K562 (cell line): ENCODE measurements around the gene IL4R. TPM values are rescaled to one million over a fixed set of nuclear protein-coding genes. Genes with fewer than 3 reads are reported as not detected.

Experiments
- ATAC-seq: fragments of 200-7000 bp; cut with Tn5 transposase; 3 replicates; pipeline ENCODE4 v1.9.1; 2020; ENCODE audit warnings: moderate library complexity
- BruUV-seq: library from RNA; stranded (reverse); fragments of 400-500 nt; replicated peaks from 2 replicates; lab custom pipeline; 2021; lab: Mats Ljungman, UMichigan
- CTCF ChIA-PET: fragments of 300-600 bp; formaldehyde crosslinking; extraction: SDS; loops from one replicate; lab custom pipeline; 2021; ENCODE audit warnings: low intra/inter-chr PET ratio; lab: Yijun Ruan, JAX
- POLR2A ChIA-PET: fragments of 300-600, 350-650 bp; sonication (Branson Sonifier 250); formaldehyde crosslinking; extraction: SDS; loops from one replicate; lab custom pipeline; 2021; ENCODE audit warnings: antibody characterized with exemption, inconsistent platforms; lab: Yijun Ruan, JAX
- DNase-seq, 4 experiments: peaks; one replicate each; pipeline versions ENCODE4 v3.0.0 to v3.0.0-alpha.2; 2011 to 2018; ENCODE audit warnings: low spot score in 3 of 4, mixed read lengths in 3 of 4; ENCODE audit errors: extremely low read depth in 1 of 4
- FAIRE-seq: peaks from 2 replicates; lab custom pipeline; 2011; peaks lifted over from hg19 to GRCh38; lab: Jason Lieb, UNC
- H2AFZ ChIP-seq: 2 replicates; pipeline ENCODE4 v1.6.0; 2011; ENCODE audit warnings: low read depth, low read length, control low read depth, inconsistent platforms
- H3K27ac ChIP-seq: fragments of 200-600 bp; 3 replicates; pipeline ENCODE4 v1.8.0; 2011; ENCODE audit warnings: low read depth, mild to moderate bottlenecking, control low read depth, inconsistent platforms, low read length, moderate library complexity, mixed read lengths; ENCODE audit errors: extremely low read depth
- H3K27me3 ChIP-seq, 2 experiments: fragments of 300-600 bp in 1 of 2; 2 replicates in 1 of 2; 3 replicates in 1 of 2; pipeline versions ENCODE4 v1.6.0 to v1.8.0; 2011; ENCODE audit warnings: inconsistent platforms in 2 of 2, low read length in 2 of 2, mild to moderate bottlenecking in 1 of 2, mixed read lengths in 1 of 2, moderate library complexity in 1 of 2; ENCODE audit not compliant: control insufficient read depth in 2 of 2, insufficient read depth in 2 of 2
- H3K36me3 ChIP-seq: fragments of 300-600 bp; 3 replicates; pipeline ENCODE4 v1.8.0; 2011; ENCODE audit warnings: mild to moderate bottlenecking, low read length, inconsistent platforms; ENCODE audit not compliant: control insufficient read depth, insufficient read depth
- H3K4me1 ChIP-seq, 2 experiments: fragments of 200-600 bp in 1 of 2; replicated peaks in 1 of 2; 2 replicates in 1 of 2; 3 replicates in 1 of 2; pipeline versions ENCODE4 v1.5.1 to v1.8.0; 2011; ENCODE audit warnings: inconsistent platforms in 2 of 2, low read length in 2 of 2, mild to moderate bottlenecking in 1 of 2, mixed read lengths in 1 of 2, moderate library complexity in 1 of 2; ENCODE audit not compliant: control insufficient read depth in 2 of 2, insufficient read depth in 2 of 2
- H3K4me2 ChIP-seq: 2 replicates; pipeline ENCODE4 v1.6.1; 2011; ENCODE audit warnings: low read length, control low read depth, inconsistent platforms, mixed read lengths; ENCODE audit not compliant: insufficient read depth
- H3K4me3 ChIP-seq: fragments of 200-600 bp; sonication (generic), shearing (Covaris generic); 2 replicates; pipeline ENCODE4 v1.5.1; 2016; ENCODE audit warnings: control low read depth, inconsistent platforms
- H3K79me2 ChIP-seq: fragments of 200-600 bp; 3 replicates; pipeline ENCODE4 v1.8.0; 2011; ENCODE audit warnings: low read length, inconsistent platforms; ENCODE audit not compliant: control insufficient read depth, insufficient read depth
- H3K9ac ChIP-seq, 2 experiments: 2 replicates each; pipeline versions ENCODE4 v1.6.0 to v1.6.1; 2011; ENCODE audit warnings: low read depth in 2 of 2, low read length in 2 of 2, control low read depth in 1 of 2, inconsistent platforms in 1 of 2, mild to moderate bottlenecking in 1 of 2, mixed read lengths in 1 of 2; ENCODE audit not compliant: insufficient read depth in 1 of 2
- H3K9me1 ChIP-seq: one replicate; pipeline ENCODE4 v1.6.0; 2011; ENCODE audit warnings: inconsistent platforms, mild to moderate bottlenecking, low read length, moderate library complexity; ENCODE audit not compliant: control insufficient read depth, insufficient read depth
- H3K9me3 ChIP-seq: replicated peaks from 2 replicates; pipeline ENCODE4 v1.5.1; 2011; ENCODE audit warnings: low read depth, low read length, inconsistent platforms; ENCODE audit not compliant: control insufficient read depth, insufficient read depth
- H4K20me1 ChIP-seq: replicated peaks from 2 replicates; pipeline ENCODE4 v1.6.1; 2011; ENCODE audit warnings: low read length, inconsistent platforms, mixed read lengths; ENCODE audit not compliant: control insufficient read depth, insufficient read depth
- BCOR ChIP-seq: fragments of 450-650 bp; IDR thresholded peaks from 2 replicates; pipeline ENCODE4 v1.6.1; 2016
- CAMTA2 ChIP-seq: fragments of 250-450 bp; sonication (Bioruptor Pico); conservative IDR thresholded peaks from 2 replicates; pipeline ENCODE4 v1.5.1; 2022
- FOXP1 ChIP-seq: sonication (generic); formaldehyde crosslinking; IDR thresholded peaks from 2 replicates; pipeline ENCODE4 v1.8.0; 2022; ENCODE audit warnings: mild to moderate bottlenecking, missing genetic modification reagents
- GABPB2 ChIP-seq: fragments of 250-450 bp; sonication (Bioruptor Pico); conservative IDR thresholded peaks from 2 replicates; pipeline ENCODE4 v1.5.1; 2021; ENCODE audit warnings: mild to moderate bottlenecking
- MIER1 ChIP-seq: fragments of 450-650 bp; IDR thresholded peaks from 2 replicates; pipeline ENCODE4 v1.6.1; 2016; ENCODE audit warnings: antibody characterized with exemption, mild to moderate bottlenecking, low read depth
- MTA2 ChIP-seq: fragments of 450-650 bp; IDR thresholded peaks from 2 replicates; pipeline ENCODE4 v1.6.1; 2016; ENCODE audit warnings: low read depth
- NCOA2 ChIP-seq, 2 experiments: fragments of 450-650 bp; IDR thresholded peaks; 2 replicates each; pipeline ENCODE4 v1.6.1; 2018; ENCODE audit warnings: mild to moderate bottlenecking in 2 of 2, moderate library complexity in 1 of 2; ENCODE audit not compliant: partially characterized antibody in 2 of 2
- NR2C2 ChIP-seq, 2 experiments: fragments of 200-800 bp in 1 of 2; sonication (Bioruptor generic) in 1 of 2; sonication (generic) in 1 of 2; formaldehyde crosslinking in 1 of 2; IDR thresholded peaks; 2 replicates each; pipeline versions ENCODE4 v1.6.1 to v1.8.0; 2016 to 2022; ENCODE audit warnings: mild to moderate bottlenecking in 1 of 2, missing compliant biosample characterization in 1 of 2, missing genetic modification characterization in 1 of 2, missing genetic modification reagents in 1 of 2
- NUFIP1 ChIP-seq: fragments of 450-650 bp; IDR thresholded peaks from 2 replicates; pipeline ENCODE4 v1.6.1; 2018; ENCODE audit not compliant: partially characterized antibody
- OTX1 ChIP-seq: fragments of 450-650 bp; formaldehyde crosslinking; IDR thresholded peaks from 2 replicates; pipeline ENCODE4 v1.4.0; 2022; ENCODE audit warnings: mild to moderate bottlenecking
- PCBP1 ChIP-seq: fragments of 200-400 bp; formaldehyde crosslinking; IDR thresholded peaks from 2 replicates; pipeline ENCODE4 v1.6.1; 2018; ENCODE audit warnings: mild to moderate bottlenecking, low read depth, low read length; ENCODE audit not compliant: poor library complexity, severe bottlenecking
- RFX7 ChIP-seq: fragments of 250-450 bp; sonication (Bioruptor Pico); IDR thresholded peaks from 2 replicates; pipeline ENCODE4 v1.5.1; 2021; ENCODE audit warnings: mild to moderate bottlenecking
- ZNF143 ChIP-seq: sonication (generic); formaldehyde crosslinking; IDR thresholded peaks from 2 replicates; pipeline ENCODE4 v1.9.0; 2022; ENCODE audit warnings: mild to moderate bottlenecking, missing genetic modification reagents
- ZNF431 ChIP-seq: sonication (generic); formaldehyde crosslinking; IDR thresholded peaks from 2 replicates; pipeline ENCODE4 v1.8.0; 2022; ENCODE audit warnings: mild to moderate bottlenecking, missing genetic modification reagents
- WGBS: fragments of 100-300 bp; shearing (Covaris generic); methylation state at CpG from one replicate; pipeline ENCODE4 v1.1.6; 2016; ENCODE audit warnings: low coverage, mixed read lengths; ENCODE audit not compliant: insufficient coverage; ENCODE audit errors: missing lambda C conversion rate; 5-methylcytosine and 5-hydroxymethylcytosine counted together
- in situ Hi-C: fragments of 300-500 bp; cut with MboI; formaldehyde crosslinking; loops from 4 replicates; pipeline ENCODE4 v1.15.0; 2018; ENCODE audit warnings: inconsistent platforms, mixed read lengths
- intact Hi-C: fragments of 100-400 bp; cut with micrococcal nuclease; formaldehyde crosslinking; loops from 2 replicates; pipeline ENCODE4 v1.14.2; 2022
- polyA plus RNA-seq, 8 experiments: library from polyadenylated mRNA; depleted of rRNA in 4 of 8; stranded (reverse) in 5 of 8; unstranded in 3 of 8; fragments of >200 nt; fragmentation: Nextera tagmentation in 2 of 8; fragmentation: Illumina TruSeq in 1 of 8; extraction: Ambion mirVana in 2 of 8; extraction: Trizol in 1 of 8; gene quantifications; 2 replicates each; pipeline versions ENCODE4 v1.2.1 to v1.2.3, GENCODE V29; 2011 to 2014; ENCODE audit warnings: inconsistent platforms in 1 of 8, missing spikeins in 1 of 8
- total RNA-seq, 7 experiments: library from RNA; depleted of rRNA in 6 of 7; stranded (reverse); fragments of >200 nt in 6 of 7; fragmentation: Illumina TruSeq in 2 of 7; extraction: Trizol in 2 of 7; gene quantifications; 2 replicates each; pipeline versions ENCODE4 v1.2.1 to v1.2.3, GENCODE V29; 2011 to 2021; ENCODE audit warnings: low replicate concordance in 1 of 7
- TF ChIP-seq, protein P1 (sequence below): fragments of 450-650 bp; formaldehyde crosslinking; IDR thresholded peaks from 2 replicates; pipeline ENCODE4 v1.4.0; 2022; ENCODE audit warnings: mild to moderate bottlenecking, moderate library complexity
- TF ChIP-seq, protein P2 (sequence below): fragments of 450-650 bp; IDR thresholded peaks from 2 replicates; pipeline ENCODE4 v1.6.1; 2018; ENCODE audit not compliant: partially characterized antibody

Gene IL4R
- total and polyA plus RNA-seq, 9 of the 15 experiments (the other 6 are each of a cell fraction or from before 2014, with no cell fraction given) = 0.17 to 5.8 (median 3.3) TPM

DNA sequence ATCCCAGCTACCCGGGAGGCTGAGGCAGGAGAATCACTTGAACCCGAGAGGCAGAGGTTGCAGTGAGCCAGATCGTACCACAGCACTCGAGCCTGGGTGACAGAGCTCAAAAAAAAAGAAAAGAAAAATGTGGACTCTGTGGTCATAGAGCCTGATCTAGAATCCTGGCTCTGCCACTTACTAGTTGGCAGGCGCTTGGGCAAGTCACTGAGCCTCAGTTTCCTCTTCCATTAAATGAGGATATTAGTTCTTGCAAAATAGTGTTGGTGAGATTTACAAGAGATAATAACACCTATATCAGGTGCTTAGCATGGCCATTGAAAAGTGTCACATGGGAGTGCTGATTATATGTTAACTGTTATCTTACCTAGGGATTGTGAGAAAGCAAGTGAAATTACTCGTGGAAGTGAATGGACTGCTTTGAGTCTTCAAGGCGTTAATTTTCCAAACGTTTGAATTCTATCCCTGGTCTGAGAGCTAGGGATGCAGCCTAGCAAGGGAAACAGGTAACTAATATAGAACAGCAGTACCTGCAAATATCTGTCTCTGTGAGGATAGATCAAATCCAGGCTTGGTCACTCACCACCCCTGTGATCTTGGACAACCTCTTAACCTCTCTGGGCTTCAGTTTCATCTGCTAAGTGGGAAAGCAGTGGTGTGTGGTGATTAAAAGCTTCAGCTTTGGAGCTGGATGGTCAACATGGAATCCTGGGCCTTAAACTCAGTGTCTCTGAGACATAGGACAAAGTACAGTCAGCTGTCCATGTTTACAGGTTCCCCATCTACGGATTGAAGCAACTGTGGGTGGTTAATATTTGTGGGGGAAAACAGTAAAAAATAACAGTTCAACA lies 44.2 kb upstream of the IL4R start:
- FAIRE-seq = no peak
- Histone ChIP-seq H3K27ac (peak overlapping the region; percentile 95), H3K9ac (peak overlapping the region; percentile 94 to 97)
- no peak for TF ChIP-seq ZNF143 (CRISPR knock-in tag)
- TF ChIP-seq, protein P1, sequence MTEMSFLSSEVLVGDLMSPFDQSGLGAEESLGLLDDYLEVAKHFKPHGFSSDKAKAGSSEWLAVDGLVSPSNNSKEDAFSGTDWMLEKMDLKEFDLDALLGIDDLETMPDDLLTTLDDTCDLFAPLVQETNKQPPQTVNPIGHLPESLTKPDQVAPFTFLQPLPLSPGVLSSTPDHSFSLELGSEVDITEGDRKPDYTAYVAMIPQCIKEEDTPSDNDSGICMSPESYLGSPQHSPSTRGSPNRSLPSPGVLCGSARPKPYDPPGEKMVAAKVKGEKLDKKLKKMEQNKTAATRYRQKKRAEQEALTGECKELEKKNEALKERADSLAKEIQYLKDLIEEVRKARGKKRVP = no peak
- TF ChIP-seq BCOR = 0 out of 2 replicates have a peak, but pooled peaks have one; percentile 8
- no peak for TF ChIP-seq NUFIP1
- TF ChIP-seq RFX7 = no peak
- no peak for TF ChIP-seq GABPB2 (CRISPR knock-in tag)
- no peak for TF ChIP-seq PCBP1
- no peak for TF ChIP-seq NR2C2 (CRISPR knock-in tag; IDR thresholded peaks at IDR 0.05)
- TF ChIP-seq NR2C2 (tag; IDR thresholded peaks at IDR 0.05) = 0 out of 2 replicates have a peak, but pooled peaks have one; percentile 17
- TF ChIP-seq MTA2 = no peak
- no peak for TF ChIP-seq MIER1
- TF ChIP-seq CAMTA2 (CRISPR knock-in tag) = no peak
- TF ChIP-seq OTX1 (CRISPR knock-in tag) = 0 out of 2 replicates have a peak, but pooled peaks have one; percentile 2
- TF ChIP-seq ZNF431 (CRISPR knock-in tag) = no peak
- TF ChIP-seq, protein P2, sequence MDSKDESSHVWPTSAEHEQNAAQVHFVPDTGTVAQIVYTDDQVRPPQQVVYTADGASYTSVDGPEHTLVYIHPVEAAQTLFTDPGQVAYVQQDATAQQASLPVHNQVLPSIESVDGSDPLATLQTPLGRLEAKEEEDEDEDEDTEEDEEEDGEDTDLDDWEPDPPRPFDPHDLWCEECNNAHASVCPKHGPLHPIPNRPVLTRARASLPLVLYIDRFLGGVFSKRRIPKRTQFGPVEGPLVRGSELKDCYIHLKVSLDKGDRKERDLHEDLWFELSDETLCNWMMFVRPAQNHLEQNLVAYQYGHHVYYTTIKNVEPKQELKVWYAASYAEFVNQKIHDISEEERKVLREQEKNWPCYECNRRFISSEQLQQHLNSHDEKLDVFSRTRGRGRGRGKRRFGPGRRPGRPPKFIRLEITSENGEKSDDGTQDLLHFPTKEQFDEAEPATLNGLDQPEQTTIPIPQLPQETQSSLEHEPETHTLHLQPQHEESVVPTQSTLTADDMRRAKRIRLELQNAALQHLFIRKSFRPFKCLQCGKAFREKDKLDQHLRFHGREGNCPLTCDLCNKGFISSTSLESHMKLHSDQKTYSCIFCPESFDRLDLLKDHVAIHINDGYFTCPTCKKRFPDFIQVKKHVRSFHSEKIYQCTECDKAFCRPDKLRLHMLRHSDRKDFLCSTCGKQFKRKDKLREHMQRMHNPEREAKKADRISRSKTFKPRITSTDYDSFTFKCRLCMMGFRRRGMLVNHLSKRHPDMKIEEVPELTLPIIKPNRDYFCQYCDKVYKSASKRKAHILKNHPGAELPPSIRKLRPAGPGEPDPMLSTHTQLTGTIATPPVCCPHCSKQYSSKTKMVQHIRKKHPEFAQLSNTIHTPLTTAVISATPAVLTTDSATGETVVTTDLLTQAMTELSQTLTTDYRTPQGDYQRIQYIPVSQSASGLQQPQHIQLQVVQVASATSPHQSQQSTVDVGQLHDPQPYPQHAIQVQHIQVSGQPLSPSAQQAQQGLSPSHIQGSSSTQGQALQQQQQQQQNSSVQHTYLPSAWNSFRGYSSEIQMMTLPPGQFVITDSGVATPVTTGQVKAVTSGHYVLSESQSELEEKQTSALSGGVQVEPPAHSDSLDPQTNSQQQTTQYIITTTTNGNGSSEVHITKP = peak; percentile 28
- TF ChIP-seq FOXP1 (CRISPR knock-in tag) = no peak
- TF ChIP-seq NCOA2 (IDR thresholded peaks at IDR 0.05; ENCODE audit: partially characterized antibody in 2 of 2) = no peak

More for the DNA sequence above, 44.2 kb upstream of the IL4R start:
- ChIA-PET CTCF (no interaction called here), POLR2A (interaction anchor here (1.1 to 1.3 kb wide), 3 partner anchors 10 to 70 kb away, joined by 3 to 4 read pairs (median 3); no protein-coding TSS in a partner anchor)
- ATAC-seq (0 out of 3 replicates have a peak, but pooled peaks have one; percentile 9), DNase-seq (no peak)
- peaks cover 4 to 7% of the 10 kb centered on the region in 2 experiments; a peak in 3 of 5 replicates for H3K4me1 ChIP-seq
- H3K9me3 ChIP-seq = no peaks in the 10 kb centered on the region
- in situ Hi-C loops = no loop called here
- no peaks in the 10 kb centered on the region for H3K27me3 ChIP-seq
- no peaks in the 10 kb centered on the region; the same call in 2 of the 3 replicates for H3K36me3 ChIP-seq
- no peaks in the 10 kb centered on the region for H4K20me1 ChIP-seq
- H3K79me2 ChIP-seq = peaks cover 27% of the 10 kb centered on the region
- H2AFZ ChIP-seq = peak overlapping the region; percentile 98
- 28% methylated on average over 9 of the region's 9 CpGs for WGBS
- H3K9me1 ChIP-seq = no peaks in the 10 kb centered on the region
- peak overlapping the region; percentile 97 for H3K4me2 ChIP-seq
- intact Hi-C loops = loop anchor here (2.0 kb wide), 1 partner anchor 35 kb away; no protein-coding TSS in a partner anchor
- H3K4me3 ChIP-seq = peak overlapping the region; percentile 72
- no TSS peak for BruUV-seq
